ENCODE measurements around the gene OPTC.

OPTC gene

GRCh38 chr1:203491664-203492063 lies 2.3 kb upstream of the OPTC start:
- no peak for DNase-seq (ENCODE audit: low spot score)

- no peak for DNase-seq (ENCODE audit: low spot score)
Measured at GRCh38 chr1:203492082-203492747, 1.7 kb upstream of the OPTC start.

DNA sequence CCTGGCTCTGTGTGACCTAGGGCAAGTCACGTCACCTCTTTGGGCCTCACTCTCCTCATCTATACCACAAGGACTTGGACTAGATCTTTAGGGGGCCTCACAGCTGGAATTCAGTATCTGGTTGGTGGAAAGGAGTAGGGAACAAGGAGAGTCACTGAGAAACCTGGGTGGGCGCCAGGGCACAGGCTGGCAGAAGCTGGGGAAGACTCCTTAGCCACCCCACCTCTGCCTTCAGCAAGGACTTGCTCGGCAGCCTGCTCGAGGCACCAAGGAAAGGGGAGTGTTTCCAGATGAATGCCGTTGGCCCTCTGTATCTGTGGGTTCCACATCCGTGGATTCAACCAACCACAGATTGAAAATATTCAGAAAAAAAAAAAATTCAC lies 1.2 kb upstream of the OPTC start:
- DNase-seq (ENCODE audit: low spot score), result no peak

- DNase-seq (ENCODE audit: low spot score), result no peak
Measured at GRCh38 chr1:203495845-203496244, 1.9 kb downstream of the OPTC start.

GRCh38 chr1:203497269-203497777 lies 3.4 kb downstream of the OPTC start:
- DNase-seq (ENCODE audit: low spot score), result no peak

GRCh38 chr1:203499643-203500278 lies 5.8 kb downstream of the OPTC start:
- DNase-seq (ENCODE audit: low spot score), result no peak

GRCh38 chr1:203500279-203500678 lies 6.3 kb downstream of the OPTC start:
- no peak for DNase-seq (ENCODE audit: low spot score)

- no peak for DNase-seq (ENCODE audit: low spot score)
Measured at GRCh38 chr1:203503836-203504235, 9.9 kb downstream of the OPTC start.

- DNase-seq (ENCODE audit: low spot score), result peak; percentile 89
Measured at GRCh38 chr1:203504400-203505250, 10.7 kb downstream of the OPTC start.

- no peak for DNase-seq (ENCODE audit: low spot score)
Measured at GRCh38 chr1:203505526-203506204, 11.7 kb downstream of the OPTC start.

DNA sequence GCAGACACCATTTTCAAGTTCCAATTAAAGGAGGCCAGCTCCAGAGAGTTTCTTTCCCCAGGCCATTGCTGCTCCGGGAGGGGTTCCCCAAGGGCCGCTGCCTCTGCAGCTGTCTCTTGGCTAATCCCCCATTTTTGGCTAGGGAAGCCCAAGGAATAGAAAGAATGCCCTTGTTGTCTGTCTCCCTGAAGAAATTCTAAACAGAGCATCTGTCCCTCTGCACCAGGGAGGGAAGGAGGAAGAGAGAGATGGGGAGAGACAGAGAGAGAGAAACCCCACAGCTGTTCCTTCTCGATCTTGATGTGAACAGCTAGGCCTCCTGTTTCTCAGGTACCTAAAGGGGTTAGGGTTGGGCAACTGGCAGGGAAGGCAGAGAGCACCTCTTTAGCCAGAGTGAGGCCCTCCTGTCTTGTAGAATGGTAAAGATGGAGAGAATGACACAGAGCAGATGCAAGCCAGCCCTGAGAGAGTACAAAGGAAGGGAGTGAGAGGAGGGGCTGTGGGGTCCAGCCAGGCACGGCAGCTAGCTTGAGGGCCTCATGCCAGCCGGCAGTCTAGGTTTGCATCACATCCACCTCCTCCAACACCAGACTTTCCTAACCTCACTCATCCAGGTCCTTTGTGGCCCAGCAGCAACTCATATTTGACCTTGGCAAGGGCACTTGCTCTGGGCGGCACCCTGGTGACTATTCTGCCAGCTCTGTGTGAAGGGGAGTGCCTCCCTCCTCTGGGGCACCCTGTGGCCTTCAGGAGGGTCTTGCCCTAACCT lies 13.1 kb downstream of the OPTC start:
- DNase-seq (ENCODE audit: low spot score), result peak; percentile 29

GRCh38 chr1:203507759-203508158 lies 13.8 kb downstream of the OPTC start:
- DNase-seq (ENCODE audit: low spot score), result no peak

GRCh38 chr1:203508463-203509073 lies 14.6 kb downstream of the OPTC start:
- no peak for DNase-seq (ENCODE audit: low spot score)

DNA sequence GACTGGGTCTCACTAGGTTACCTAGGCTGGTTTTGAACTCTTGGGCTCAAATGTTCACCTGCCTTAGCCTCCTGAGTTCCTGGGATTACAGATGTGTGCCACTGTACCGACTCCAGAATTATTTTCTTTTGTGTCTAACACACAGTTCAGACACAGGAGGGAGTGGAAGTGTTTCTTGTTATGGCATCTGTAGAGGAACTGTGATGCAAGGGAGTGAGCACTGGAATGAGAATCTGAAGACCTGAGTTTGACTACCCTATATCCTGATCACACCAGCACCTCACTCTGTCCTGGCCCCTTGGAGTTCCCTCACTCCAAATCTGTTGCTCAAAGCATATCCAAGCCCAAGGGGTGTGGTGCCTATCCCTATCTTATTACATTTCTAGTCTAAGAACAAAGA lies 15.2 kb downstream of the OPTC start:
- DNase-seq (ENCODE audit: low spot score), result no peak

GRCh38 chr1:203511513-203511912 lies 17.6 kb downstream of the OPTC start:
- DNase-seq (ENCODE audit: low spot score), result no peak

- no peak for DNase-seq (ENCODE audit: low spot score)
Measured at GRCh38 chr1:203511930-203512329, 18.0 kb downstream of the OPTC start.

- no peak for DNase-seq (ENCODE audit: low spot score)
Measured at GRCh38 chr1:203512517-203512847, 18.5 kb downstream of the OPTC start.

DNA sequence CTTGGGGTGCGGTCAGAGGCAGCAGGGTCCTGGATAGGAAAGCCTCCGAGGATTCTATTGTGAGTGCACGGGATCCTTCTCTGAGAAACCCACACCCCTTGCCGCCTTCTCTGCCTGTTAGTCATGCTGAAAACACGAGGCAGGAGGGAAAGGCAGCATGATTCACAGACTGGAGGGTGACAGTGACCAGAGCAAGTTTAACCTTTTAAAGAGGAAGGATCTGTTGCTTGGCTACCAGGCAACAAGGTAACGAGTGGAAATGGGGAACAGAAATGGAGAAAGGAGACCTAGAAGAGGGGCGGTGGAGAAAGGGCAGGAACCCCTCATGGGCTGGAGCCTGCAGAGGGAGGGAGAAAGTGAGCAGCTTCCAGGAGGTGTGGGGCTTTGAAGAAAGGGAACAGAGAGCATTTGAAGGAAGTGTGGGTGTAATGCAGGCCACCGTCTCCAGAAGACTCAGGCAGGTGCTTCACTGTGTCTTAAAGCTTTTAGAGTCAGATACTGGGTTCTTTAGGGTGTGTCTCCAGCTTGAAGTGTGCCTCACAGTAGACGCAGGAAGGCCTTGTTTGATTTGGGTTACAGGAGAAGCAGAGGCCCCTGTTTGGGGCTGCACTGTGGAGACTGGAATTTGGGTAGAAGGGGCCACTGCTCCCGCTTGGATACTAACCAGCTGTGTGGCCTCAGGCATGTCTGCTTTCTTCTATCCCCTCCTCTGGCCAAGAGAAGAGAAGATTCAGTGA lies 19.1 kb downstream of the OPTC start:
- peak; percentile 93 for DNase-seq (ENCODE audit: low spot score)

DNA sequence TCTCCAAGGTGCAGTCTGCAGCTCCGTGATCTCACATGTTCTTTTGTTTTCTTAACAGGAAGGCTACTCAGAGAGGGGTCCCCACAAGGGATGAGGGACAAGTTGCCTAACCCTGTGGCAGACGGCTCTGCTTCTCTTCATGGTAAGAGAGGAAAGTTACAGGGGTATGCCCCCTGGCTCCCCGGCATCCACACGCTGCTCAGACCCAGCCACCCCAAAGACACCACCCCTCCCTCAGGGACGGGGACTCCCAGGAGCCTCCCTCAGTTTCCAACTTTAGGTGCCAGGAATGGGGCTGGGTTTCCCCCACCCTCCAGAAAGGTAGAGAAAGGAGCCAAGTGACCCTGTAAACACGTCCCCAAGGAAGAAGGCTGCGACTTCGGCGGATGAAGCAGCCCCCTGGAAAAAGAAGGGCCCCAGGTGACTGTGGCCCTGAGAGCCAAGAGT lies 19.7 kb downstream of the OPTC start:
- DNase-seq (ENCODE audit: low spot score), result no peak

- no peak for DNase-seq (ENCODE audit: low spot score)
Measured at GRCh38 chr1:203516184-203516583, 22.2 kb downstream of the OPTC start.
